GM19239 (cell line): Measurements from ENCODE around the gene JAKMIP2.
A peak's percentile ranks its signal among the peaks of the same experiment; 100 is the strongest.
"Not testable (repeated sequence)": the region's sequence is repeated elsewhere in the genome, so short reads cannot be mapped to it uniquely, and the experiment has no call there.

ENCODE experiments used
- DNase-seq: peaks from one replicate; pipeline ENCODE4 v3.0.0; 2011; ENCODE audit warnings: low spot score; ENCODE audit not compliant: insufficient read length
- FAIRE-seq: peaks from 2 replicates; lab custom pipeline; 2011; peaks lifted over from hg19 to GRCh38; lab: Jason Lieb, UNC

The JAKMIP2 gene

GRCh38 chr5:147621016-147621415 is 161.5 kb downstream of the JAKMIP2 start:
- DNase-seq (no peak), FAIRE-seq (no peak)

- no peak for FAIRE-seq
- DNase-seq, result no peak
Observed at GRCh38 chr5:147619281-147619878, 163.1 kb downstream of the JAKMIP2 start.

- no peak for FAIRE-seq
- no peak for DNase-seq
Observed at GRCh38 chr5:147617711-147618350, 164.7 kb downstream of the JAKMIP2 start.

- FAIRE-seq (no peak), DNase-seq (no peak)
Observed at GRCh38 chr5:147617191-147617606, 165.3 kb downstream of the JAKMIP2 start.

- FAIRE-seq (no peak), DNase-seq (no peak)
Observed at GRCh38 chr5:147616421-147616820, 166.1 kb downstream of the JAKMIP2 start.

DNA sequence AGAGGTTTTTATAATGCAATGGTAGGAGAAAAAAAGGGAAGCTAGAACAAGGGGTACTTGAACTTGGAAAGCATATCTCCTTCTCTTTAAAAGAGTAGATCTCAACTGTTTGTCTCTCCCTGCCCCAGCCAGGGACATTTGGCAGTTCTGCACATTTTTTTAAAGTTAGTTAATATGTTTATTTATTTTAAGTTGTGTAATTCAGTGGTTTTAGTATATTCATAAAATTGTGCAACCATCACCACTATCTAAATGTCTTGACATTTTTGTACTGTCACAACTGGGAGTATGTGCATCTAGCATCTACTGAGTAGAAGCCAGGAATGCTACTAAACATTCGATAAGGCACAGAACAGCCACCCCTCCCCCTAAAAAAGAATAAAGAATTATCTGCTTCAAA is 169.2 kb downstream of the JAKMIP2 start:
- FAIRE-seq (no peak), DNase-seq (no peak)

GRCh38 chr5:147611483-147611882 is 171.0 kb downstream of the JAKMIP2 start:
- FAIRE-seq (no peak), DNase-seq (no peak)

GRCh38 chr5:147610798-147611197 is 171.7 kb downstream of the JAKMIP2 start:
- DNase-seq (no peak), FAIRE-seq (no peak)

DNA sequence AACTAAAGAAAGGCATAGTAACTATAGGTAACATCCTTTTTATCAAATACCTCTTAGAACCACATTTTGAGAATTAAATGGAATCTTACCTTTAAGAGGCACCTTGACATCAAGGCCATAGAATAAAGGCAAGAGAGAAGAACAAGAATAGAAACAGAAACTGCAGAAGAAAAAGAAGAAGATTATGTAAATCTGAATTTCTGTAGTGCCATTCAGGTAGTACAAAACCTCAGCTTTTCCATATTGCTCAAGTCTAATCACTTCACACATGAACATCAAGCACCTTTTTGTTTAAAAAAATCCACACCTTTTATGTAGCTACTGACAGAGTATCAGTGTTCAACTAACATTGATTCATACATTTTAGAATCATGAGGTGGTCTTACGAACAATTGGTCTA is 180.9 kb downstream of the JAKMIP2 start:
- no peak for FAIRE-seq
- DNase-seq, result no peak

GRCh38 chr5:147591120-147591519 is 191.4 kb downstream of the JAKMIP2 start:
- DNase-seq (no peak), FAIRE-seq (no peak)

DNA sequence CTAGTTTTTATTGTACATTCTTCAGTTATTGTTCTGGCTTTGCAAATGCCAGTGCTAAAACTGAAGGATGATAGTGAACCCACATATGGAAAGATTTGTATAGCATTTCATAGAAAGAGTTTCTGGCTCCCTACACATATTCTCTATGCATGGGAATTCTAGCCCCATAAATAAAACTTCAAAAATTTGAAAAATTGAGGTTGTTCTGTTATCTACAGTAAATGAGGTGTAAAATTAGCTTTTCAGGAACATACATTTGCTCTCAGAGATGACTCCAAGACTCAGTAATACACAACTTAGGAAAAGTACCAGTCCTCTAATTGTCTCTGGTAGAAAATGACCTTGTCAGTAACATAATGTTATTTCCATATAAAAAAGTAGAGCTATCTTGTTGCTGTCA is 192.4 kb downstream of the JAKMIP2 start:
- DNase-seq, result no peak
- FAIRE-seq, result no peak

DNA sequence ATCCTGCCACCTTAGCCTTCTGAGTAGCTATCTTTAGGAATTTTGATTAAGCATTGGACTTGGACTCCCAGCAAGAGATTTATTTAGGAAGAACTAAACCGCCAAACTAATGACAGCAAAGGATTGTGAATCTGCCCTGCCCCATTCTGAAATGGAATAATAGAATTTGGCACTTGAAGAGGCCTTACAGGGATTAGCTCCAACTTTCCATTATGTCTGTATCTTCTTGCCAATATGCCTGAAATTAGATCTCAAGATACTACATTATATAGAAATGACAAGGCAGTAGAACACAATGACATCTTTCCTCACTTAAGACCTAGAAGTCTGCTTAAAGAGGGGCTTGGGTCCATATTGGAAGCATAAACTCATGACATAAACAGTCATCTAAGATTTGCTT is 195.7 kb downstream of the JAKMIP2 start:
- DNase-seq, result no peak
- FAIRE-seq, result no peak

DNA sequence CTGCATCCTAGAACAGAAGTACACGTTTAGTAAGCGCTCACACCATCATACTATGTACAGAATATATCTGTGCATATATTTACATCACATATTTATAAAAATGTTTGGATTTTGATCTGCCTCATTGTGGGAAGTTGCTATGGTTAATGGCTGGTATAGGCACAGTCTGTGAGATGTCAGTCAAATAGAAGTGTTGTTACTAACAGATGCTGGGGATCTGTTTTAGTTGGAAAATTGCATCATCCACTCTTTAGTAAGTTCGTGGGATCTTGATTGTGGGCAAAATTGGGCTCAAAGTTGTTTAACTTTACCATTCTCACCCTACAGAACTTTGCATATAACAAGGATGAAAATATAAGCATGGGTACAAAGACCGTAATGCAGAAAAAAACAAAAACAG is 196.3 kb downstream of the JAKMIP2 start:
- FAIRE-seq, result no peak
- DNase-seq, result no peak

DNA sequence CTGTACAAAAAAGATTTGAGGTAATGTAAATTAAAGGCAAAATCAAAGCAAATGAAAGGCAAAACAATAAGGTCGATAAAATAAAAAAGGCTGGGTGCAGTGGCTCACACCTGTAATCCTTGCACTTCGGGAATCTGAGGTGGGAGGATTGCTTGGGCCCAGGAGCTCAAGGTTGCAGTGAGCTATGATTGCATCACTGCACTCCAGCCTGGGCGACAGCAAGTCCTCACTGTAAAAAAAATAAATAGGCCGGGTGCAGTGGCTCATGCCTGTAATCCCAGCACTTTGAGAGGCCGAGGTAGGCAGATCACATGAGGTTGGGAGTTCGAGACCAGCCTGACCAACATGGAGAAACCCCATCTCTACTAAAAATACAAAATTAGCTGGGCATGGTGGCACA is 200.3 kb downstream of the JAKMIP2 start:
- DNase-seq, FAIRE-seq: not testable (repeated sequence)

GRCh38 chr5:147580418-147580817 is 202.1 kb downstream of the JAKMIP2 start:
- not testable (repeated sequence) for FAIRE-seq, DNase-seq

- DNase-seq (no peak), FAIRE-seq (peak; percentile 37)
Observed at GRCh38 chr5:147578228-147579024, 204.1 kb downstream of the JAKMIP2 start.

DNA sequence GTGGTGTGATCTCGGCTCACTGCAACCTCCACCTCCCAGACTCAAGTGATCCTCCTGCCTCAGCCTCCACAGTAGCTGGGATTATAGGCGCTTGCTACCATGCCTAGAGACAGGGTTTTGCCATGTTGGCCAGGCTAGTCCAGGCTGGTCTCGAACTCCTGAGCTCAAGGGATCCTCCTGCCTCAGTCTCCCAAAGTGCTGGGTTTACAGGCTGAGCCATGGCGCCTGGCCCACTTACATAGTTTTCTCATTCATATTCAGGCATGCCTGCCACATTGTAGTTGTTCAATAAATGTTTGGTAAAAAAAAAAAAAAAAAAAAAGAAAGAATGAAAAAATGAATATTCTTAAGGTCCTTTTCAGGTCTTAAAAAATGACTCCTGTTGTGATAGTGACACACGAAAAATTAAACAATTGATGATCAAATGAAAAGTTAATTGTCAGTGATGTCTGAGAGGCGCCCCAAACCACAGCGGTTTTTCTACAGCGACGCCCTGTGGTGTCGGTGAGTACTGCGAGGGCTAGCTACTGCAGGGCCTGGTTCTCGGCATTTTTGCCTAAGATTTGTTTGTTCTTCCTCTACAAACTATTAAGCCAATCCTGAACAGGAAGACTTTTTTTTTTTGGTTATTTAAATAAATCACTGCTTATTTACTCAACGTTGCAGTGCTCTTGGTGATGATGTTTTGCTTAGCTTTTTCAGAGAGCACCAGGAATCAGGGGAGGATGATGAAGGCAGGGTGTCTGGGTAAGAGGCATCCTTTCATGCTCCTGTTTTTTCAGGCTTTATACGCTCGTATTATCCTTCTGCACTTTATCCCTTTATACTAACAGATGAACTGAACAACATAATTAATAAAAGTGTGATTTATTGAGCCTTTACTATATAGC is 205.6 kb downstream of the JAKMIP2 start:
- FAIRE-seq (peak; percentile 42), DNase-seq (peak; percentile 4)

- no peak for DNase-seq
- no peak for FAIRE-seq
Observed at GRCh38 chr5:147575598-147575997, 206.9 kb downstream of the JAKMIP2 start.

- FAIRE-seq (no peak), DNase-seq (no peak)
Observed at GRCh38 chr5:147573211-147573610, 209.3 kb downstream of the JAKMIP2 start.

GRCh38 chr5:147568710-147569406 is 213.7 kb downstream of the JAKMIP2 start:
- FAIRE-seq (no peak), DNase-seq (no peak)
